Measurements from ENCODE around the gene BCAS1. TPM values are rescaled to one million over a fixed set of nuclear protein-coding genes. Genes with fewer than 3 reads are reported as not detected.

Gene BCAS1
- total and polyA plus RNA-seq, 2 donors (not counting 3 experiments of a cell fraction or from before 2014, with no cell fraction given): not detected

- no peak for TF ChIP-seq MYC (IDR thresholded peaks at IDR 0.05; ENCODE audit: low read depth, low read length)
- ChIA-PET POLR2A (no interaction called here), CTCF (interaction anchor here (1.0 kb wide), 1 partner anchor 1633 kb away, joined by 7 read pairs; no protein-coding TSS in a partner anchor)
- Histone ChIP-seq H3K4me1 (ENCODE audit: control insufficient read depth, extremely low read depth, insufficient read depth, low read length) (peaks cover 27% of the 10 kb centered on the region), H3K9me3 (replicated peaks; ENCODE audit: control insufficient read depth, insufficient read depth, low read length) (no peaks in the 10 kb centered on the region), H3K36me3 (ENCODE audit: control insufficient read depth in 2 of 2, extremely low read depth in 1 of 2, insufficient read depth in 2 of 2, low read length in 2 of 2) (no peaks in the 10 kb centered on the region), H3K79me2 (ENCODE audit: control insufficient read depth, insufficient read depth, low read length) (no peaks in the 10 kb centered on the region), H3K4me2 (ENCODE audit: insufficient read depth, low read length) (no peak overlapping the region), H3K9ac (replicated peaks; ENCODE audit: extremely low read depth, insufficient read depth, low read length) (no peak overlapping the region), H3K27ac (ENCODE audit: insufficient read depth, low read depth, low read length) (no peak overlapping the region), H3K4me3 (replicated peaks in 1 of 3; ENCODE audit: insufficient read depth in 1 of 3, low read depth in 1 of 3, low read length in 3 of 3) (no peak overlapping the region), H4K20me1 (replicated peaks; ENCODE audit: control insufficient read depth, extremely low read depth, insufficient read depth, low read length) (no peaks in the 10 kb centered on the region), H3K27me3 (ENCODE audit: control insufficient read depth in 2 of 2, insufficient read depth in 2 of 2, low read length in 2 of 2) (no peaks in the 10 kb centered on the region), H2AFZ (ENCODE audit: low read depth, low read length) (no peak overlapping the region), H3K9me1 (replicated peaks; ENCODE audit: control insufficient read depth, extremely low read depth, insufficient read depth, low read length) (no peaks in the 10 kb centered on the region)
- dilution Hi-C loops (cut with MboI; ENCODE audit: extremely low pct_ligation_motif_present, low sequenced_read_pairs) (loop anchor here (25.0 kb wide), 1 partner anchor 358 kb away; the partner anchor contains the start of gene ZNF217), intact Hi-C loops (cut with micrococcal nuclease) (loop anchor here (5.0 to 10.0 kb wide), 2 partner anchors 531 to 1453 kb away; no protein-coding TSS in a partner anchor)
- DNase-seq (ENCODE audit: low read depth, low spot score) (no peak), FAIRE-seq (no peak)
- BruUV-seq (replicated peaks): no TSS peak
These were observed 124.9 kb downstream of the BCAS1 start for GRCh38 chr20:53945478-53945877.

DNA sequence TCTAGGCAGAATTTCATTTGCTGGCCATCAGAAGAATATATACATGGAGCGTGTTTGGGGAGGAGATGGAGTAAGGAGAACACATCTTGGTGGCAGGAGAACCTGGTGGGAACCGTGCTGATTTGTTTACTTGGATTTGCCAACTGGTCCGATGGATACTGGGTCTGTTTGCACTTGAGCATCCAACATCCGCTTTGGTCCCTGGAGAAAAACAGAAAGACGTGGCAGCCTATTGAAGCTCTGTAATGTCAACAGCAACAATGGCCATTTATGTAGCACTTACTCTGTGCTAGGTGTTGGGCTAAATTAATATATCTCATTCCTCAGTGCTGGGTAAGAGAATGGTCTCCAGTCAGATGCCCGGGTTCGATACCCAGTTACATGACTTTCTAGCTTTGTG, 125.6 kb downstream of the BCAS1 start:
- H2AFZ ChIP-seq (ENCODE audit: low read depth, low read length): no peak overlapping the region
- H3K36me3 ChIP-seq (ENCODE audit: control insufficient read depth in 2 of 2, extremely low read depth in 1 of 2, insufficient read depth in 2 of 2, low read length in 2 of 2): no peaks in the 10 kb centered on the region
- H3K4me3 ChIP-seq (replicated peaks in 1 of 3; ENCODE audit: insufficient read depth in 1 of 3, low read depth in 1 of 3, low read length in 3 of 3): no peak overlapping the region
- dilution Hi-C loops (cut with MboI; ENCODE audit: extremely low pct_ligation_motif_present, low sequenced_read_pairs) (loop anchor here (25.0 kb wide), 1 partner anchor 357 kb away; the partner anchor contains the start of gene ZNF217), intact Hi-C loops (cut with micrococcal nuclease) (loop anchor here (5.0 to 10.0 kb wide), 3 partner anchors 530 to 1452 kb away; no protein-coding TSS in a partner anchor)
- H3K9me3 ChIP-seq (replicated peaks; ENCODE audit: control insufficient read depth, insufficient read depth, low read length): no peaks in the 10 kb centered on the region
- no peak overlapping the region for H3K9ac ChIP-seq (replicated peaks; ENCODE audit: extremely low read depth, insufficient read depth, low read length)
- TF ChIP-seq JUN (IDR thresholded peaks at IDR 0.05; ENCODE audit: borderline replicate concordance, insufficient read depth, insufficient read length, low read depth) (no peak), FOS (IDR thresholded peaks at IDR 0.05; ENCODE audit: borderline replicate concordance, insufficient read depth, low read length) (no peak), POLR2A (IDR thresholded peaks at IDR 0.05; ENCODE audit: low read depth, low read length) (no peak), EZH2 (IDR thresholded peaks at IDR 0.05; ENCODE audit: borderline replicate concordance, low read depth, low read length, severe bottlenecking) (no peak), CTCF (IDR thresholded peaks at IDR 0.05; ENCODE audit: extremely low read depth in 1 of 2, insufficient read depth in 1 of 2, low read depth in 1 of 2, low read length in 2 of 2) (no peak), MYC (IDR thresholded peaks at IDR 0.05; ENCODE audit: low read depth, low read length) (no peak), GATA2 (IDR thresholded peaks at IDR 0.05; ENCODE audit: insufficient read depth, insufficient read length, low read depth, low read length) (no peak), POLR2AphosphoS5 (IDR thresholded peaks at IDR 0.05; ENCODE audit: insufficient read depth, low read depth, low read length) (no peak), MAX (IDR thresholded peaks at IDR 0.05; ENCODE audit: insufficient read depth, insufficient read length) (no peak)
- H3K27ac ChIP-seq (ENCODE audit: insufficient read depth, low read depth, low read length): no peak overlapping the region
- H3K9me1 ChIP-seq (replicated peaks; ENCODE audit: control insufficient read depth, extremely low read depth, insufficient read depth, low read length): no peaks in the 10 kb centered on the region
- POLR2A ChIA-PET: no interaction called here
- FAIRE-seq (no peak), DNase-seq (ENCODE audit: low read depth, low spot score) (no peak)
- no peaks in the 10 kb centered on the region for H3K27me3 ChIP-seq (ENCODE audit: control insufficient read depth in 2 of 2, insufficient read depth in 2 of 2, low read length in 2 of 2)
- peaks cover 28% of the 10 kb centered on the region for H3K4me1 ChIP-seq (ENCODE audit: control insufficient read depth, extremely low read depth, insufficient read depth, low read length)
- CTCF ChIA-PET: interaction anchor here (1.0 kb wide), 2 partner anchors 365 to 1632 kb away, joined by 4 to 7 read pairs; no protein-coding TSS in a partner anchor
- no peaks in the 10 kb centered on the region for H3K79me2 ChIP-seq (ENCODE audit: control insufficient read depth, insufficient read depth, low read length)
- H4K20me1 ChIP-seq (replicated peaks; ENCODE audit: control insufficient read depth, extremely low read depth, insufficient read depth, low read length): no peaks in the 10 kb centered on the region
- BruUV-seq (replicated peaks): no TSS peak
- no peak overlapping the region for H3K4me2 ChIP-seq (ENCODE audit: insufficient read depth, low read length)
